OCI-LY1 (cell line): ENCODE data around the gene FGF21.

Experiments used
- H2AFZ ChIP-seq: fragments of 200-600 bp; sonication (generic), shearing (Covaris generic); 2 replicates; pipeline ENCODE4 v1.6.0; 2014; ENCODE audit warnings: antibody characterized with exemption, mild to moderate bottlenecking, low read length
- H3F3A ChIP-seq: fragments of 200-600 bp; sonication (generic), shearing (Covaris generic); 2 replicates; pipeline ENCODE4 v1.6.0; 2014; ENCODE audit warnings: mild to moderate bottlenecking, antibody characterized with exemption, low read length, moderate library complexity; ENCODE audit not compliant: insufficient read depth
- H3K27ac ChIP-seq: fragments of 200-600 bp; sonication (generic); 2 replicates; pipeline ENCODE4 v1.5.1; 2014; ENCODE audit warnings: low read length, mixed run types, mild to moderate bottlenecking, low read depth; ENCODE audit not compliant: poor library complexity, severe bottlenecking
- H3K27me3 ChIP-seq: fragments of 200-600 bp; sonication (generic); 2 replicates; pipeline ENCODE4 v1.6.0; 2014; ENCODE audit warnings: antibody characterized with exemption, mild to moderate bottlenecking, low read length, moderate library complexity; ENCODE audit not compliant: insufficient read depth
- H3K36me3 ChIP-seq: fragments of 200-600 bp; sonication (generic); 2 replicates; pipeline ENCODE4 v1.6.1; 2014; ENCODE audit warnings: mild to moderate bottlenecking, antibody characterized with exemption, low read length, moderate library complexity, mixed read lengths; ENCODE audit not compliant: insufficient read depth
- H3K4me1 ChIP-seq: fragments of 200-600 bp; sonication (generic); 2 replicates; pipeline ENCODE4 v1.5.1; 2014; ENCODE audit warnings: mild to moderate bottlenecking, low read length, moderate library complexity; ENCODE audit not compliant: insufficient read depth, severe bottlenecking
- H3K4me2 ChIP-seq: fragments of 200-600 bp; sonication (generic), shearing (Covaris generic); 2 replicates; pipeline ENCODE4 v1.6.1; 2014; ENCODE audit warnings: low read length
- H3K4me3 ChIP-seq: fragments of 200-600 bp; sonication (generic); 2 replicates; pipeline ENCODE4 v1.5.1; 2014; ENCODE audit warnings: low read length, low read depth, mild to moderate bottlenecking, mixed read lengths; ENCODE audit not compliant: poor library complexity, severe bottlenecking
- H3K79me2 ChIP-seq: fragments of 200-600 bp; shearing (Covaris generic); 2 replicates; pipeline ENCODE4 v1.6.1; 2016; ENCODE audit warnings: mixed run types, low read length, mixed read lengths; ENCODE audit not compliant: insufficient read depth
- H3K9ac ChIP-seq: fragments of 200-600 bp; sonication (generic), shearing (Covaris generic); 2 replicates; pipeline ENCODE4 v1.6.1; 2014; ENCODE audit warnings: mild to moderate bottlenecking, low read length, mixed read lengths
- H3K9me2 ChIP-seq: fragments of 200-600 bp; sonication (generic), shearing (Covaris generic); 2 replicates; pipeline ENCODE4 v1.6.1; 2014; ENCODE audit warnings: low read depth, mild to moderate bottlenecking, low read length, mixed read lengths
- H3K9me3 ChIP-seq: fragments of 200-600 bp; shearing (Covaris generic); 2 replicates; pipeline ENCODE4 v1.6.1; 2014; ENCODE audit warnings: low read length, mixed read lengths
- H4K20me1 ChIP-seq: fragments of 200-600 bp; sonication (generic), shearing (Covaris generic); 2 replicates; pipeline ENCODE4 v1.6.0; 2016; ENCODE audit warnings: mild to moderate bottlenecking, low read length; ENCODE audit not compliant: insufficient read depth
- CTCF ChIP-seq: fragments of 200-600 bp; sonication (generic), shearing (Covaris generic); IDR thresholded peaks from 2 replicates; pipeline ENCODE4 v1.5.1; 2017; ENCODE audit warnings: mild to moderate bottlenecking, antibody characterized with exemption, low read length, moderate library complexity, mixed read lengths
- EZH2 ChIP-seq: fragments of 200-600 bp; sonication (generic), shearing (Covaris generic); IDR thresholded peaks from 2 replicates; pipeline ENCODE4 v1.8.0; 2017; ENCODE audit warnings: borderline replicate concordance, mixed run types, mild to moderate bottlenecking, antibody characterized with exemption, low read length, moderate library complexity, mixed read lengths

The FGF21 gene

GRCh38 chr19:48795685-48796070 lies 40.4 kb downstream of the FGF21 start:
- no peak overlapping the region for H3K9ac ChIP-seq
- H3K4me2 ChIP-seq: peak overlapping the region; percentile 75; the same call in 1 of the 2 replicates
- no peaks in the 10 kb centered on the region for H3K36me3 ChIP-seq
- no peaks in the 10 kb centered on the region for H3K79me2 ChIP-seq
- peak overlapping the region; percentile 62 for H3K4me3 ChIP-seq
- peaks cover 5% of the 10 kb centered on the region; the same call in 1 of the 2 replicates for H3K27me3 ChIP-seq
- no peak overlapping the region for H2AFZ ChIP-seq
- H3F3A ChIP-seq: no peaks in the 10 kb centered on the region; the same call in 1 of the 2 replicates
- no peak overlapping the region for H3K27ac ChIP-seq
- no peaks in the 10 kb centered on the region for H4K20me1 ChIP-seq
- no peaks in the 10 kb centered on the region for H3K9me3 ChIP-seq
- TF ChIP-seq CTCF: no peak
- no peak for TF ChIP-seq EZH2
- no peaks in the 10 kb centered on the region for H3K9me2 ChIP-seq
- peaks cover 3% of the 10 kb centered on the region for H3K4me1 ChIP-seq

- Histone ChIP-seq H3K9ac (no peak overlapping the region), H3K9me2 (no peaks in the 10 kb centered on the region), H3K4me2 (no peak overlapping the region), H2AFZ (no peak overlapping the region), H4K20me1 (no peaks in the 10 kb centered on the region), H3K36me3 (no peaks in the 10 kb centered on the region), H3F3A (no peaks in the 10 kb centered on the region; the same call in 1 of the 2 replicates), H3K4me1 (peaks cover 3% of the 10 kb centered on the region), H3K27ac (no peak overlapping the region), H3K27me3 (peaks cover 5% of the 10 kb centered on the region; the same call in 1 of the 2 replicates), H3K79me2 (no peaks in the 10 kb centered on the region), H3K4me3 (no peak overlapping the region), H3K9me3 (no peaks in the 10 kb centered on the region)
- TF ChIP-seq CTCF (no peak), EZH2 (no peak)
Observed at GRCh38 chr19:48796298-48797083, 41.2 kb downstream of the FGF21 start.

- Histone ChIP-seq H3K27ac (no peak overlapping the region), H3K9me3 (no peaks in the 10 kb centered on the region), H4K20me1 (no peaks in the 10 kb centered on the region), H3K9me2 (no peaks in the 10 kb centered on the region), H3K27me3 (peaks cover 5% of the 10 kb centered on the region; the same call in 1 of the 2 replicates), H2AFZ (no peak overlapping the region), H3K4me1 (peaks cover 3% of the 10 kb centered on the region), H3K4me3 (no peak overlapping the region), H3K4me2 (no peak overlapping the region), H3K79me2 (no peaks in the 10 kb centered on the region), H3K36me3 (no peaks in the 10 kb centered on the region), H3K9ac (no peak overlapping the region), H3F3A (no peaks in the 10 kb centered on the region; the same call in 1 of the 2 replicates)
- TF ChIP-seq EZH2: no peak
- no peak for TF ChIP-seq CTCF
Observed at GRCh38 chr19:48797103-48797502, 41.8 kb downstream of the FGF21 start.
